SK-N-SH (cell line): ENCODE measurements around the gene CACNA1H. TPM values are rescaled to one million over a fixed set of nuclear protein-coding genes. Genes with fewer than 3 reads are reported as not detected.

Source experiments
- polyA plus RNA-seq, 3 experiments: library from polyadenylated mRNA; depleted of rRNA; stranded (reverse); fragments of >200 nt; gene quantifications; 2 replicates each; pipeline ENCODE4 v1.2.3, GENCODE V29; 2012

The CACNA1H gene
- polyA plus RNA-seq, 1 of the 3 experiments (the other 2 are of a cell fraction): not detected

Other genes with a start within 250 kb of the CACNA1H start
- 5.7 and 8.2 TPM in 2 replicates for gene LMF1, start 182.1 kb upstream of the CACNA1H start, polyA plus RNA-seq (2012; rRNA removed)
- gene SOX8, start 171.3 kb upstream of the CACNA1H start, polyA plus RNA-seq (2012; rRNA removed): not detected in 2 replicates
- not detected in 2 replicates for gene SSTR5, start 80.4 kb upstream of the CACNA1H start, polyA plus RNA-seq (2012; rRNA removed)
- not detected in 2 replicates for gene C1QTNF8, start 56.9 kb upstream of the CACNA1H start, polyA plus RNA-seq (2012; rRNA removed)
- gene TPSG1, start 72.2 kb downstream of the CACNA1H start, polyA plus RNA-seq (2012; rRNA removed): not detected in 2 replicates
- not detected in 2 replicates for gene TPSB2, start 77.1 kb downstream of the CACNA1H start, polyA plus RNA-seq (2012; rRNA removed)
- gene TPSAB1, start 87.6 kb downstream of the CACNA1H start, polyA plus RNA-seq (2012; rRNA removed): not detected in 2 replicates
- gene TPSD1, start 103.0 kb downstream of the CACNA1H start, polyA plus RNA-seq (2012; rRNA removed): not detected in 2 replicates
- gene UBE2I, start 156.5 kb downstream of the CACNA1H start, polyA plus RNA-seq (2012; rRNA removed): 107 and 113 TPM in 2 replicates
- 1.1 and 2.0 TPM in 2 replicates for gene BAIAP3, start 180.5 kb downstream of the CACNA1H start, polyA plus RNA-seq (2012; rRNA removed)
- gene TSR3, start 198.8 kb downstream of the CACNA1H start, polyA plus RNA-seq (2012; rRNA removed): 67.6 and 87.3 TPM in 2 replicates
- 113 and 114 TPM in 2 replicates for gene GNPTG, start 198.8 kb downstream of the CACNA1H start, polyA plus RNA-seq (2012; rRNA removed)